Mucosa of stomach (tissue), 1 donor: ENCODE results near the gene COMTD1.
"Not testable (repeated sequence)": the region's sequence is repeated elsewhere in the genome, so short reads cannot be mapped to it uniquely, and the experiment has no call there.

Experiments used
- H3K27me3 ChIP-seq: one replicate; pipeline ENCODE4 v1.7.0; 2013; ENCODE audit warnings: mild to moderate bottlenecking, low read length; ENCODE audit not compliant: control insufficient read depth, insufficient read depth
- H3K36me3 ChIP-seq: one replicate; pipeline ENCODE4 v1.7.0; 2013; ENCODE audit warnings: low read length; ENCODE audit not compliant: control insufficient read depth, insufficient read depth
- H3K4me1 ChIP-seq: one replicate; pipeline ENCODE4 v1.7.0; 2013; ENCODE audit warnings: mild to moderate bottlenecking, low read length; ENCODE audit not compliant: control insufficient read depth, insufficient read depth
- H3K4me3 ChIP-seq: one replicate; pipeline ENCODE4 v1.7.0; 2013; ENCODE audit warnings: low read length
- H3K9ac ChIP-seq: one replicate; pipeline ENCODE4 v1.7.0; 2013; ENCODE audit warnings: mild to moderate bottlenecking, low read length, moderate library complexity
- H3K9me3 ChIP-seq: one replicate; pipeline ENCODE4 v1.7.0; 2013; ENCODE audit warnings: mild to moderate bottlenecking, low read length, moderate library complexity; ENCODE audit not compliant: control insufficient read depth
- donor health status: Pancreatic carcinoma.

COMTD1 gene

GRCh38 chr10:75195035-75195763 is 40.6 kb downstream of the COMTD1 start:
- Histone ChIP-seq H3K27me3 (no peaks in the 10 kb centered on the region), H3K36me3 (no peaks in the 10 kb centered on the region), H3K4me1 (peaks cover 21% of the 10 kb centered on the region), H3K9me3 (no peaks in the 10 kb centered on the region), H3K4me3 (no peak overlapping the region), H3K9ac (no peak overlapping the region)

- not testable (repeated sequence) for H3K9me3 ChIP-seq, H3K4me3 ChIP-seq, H3K9ac ChIP-seq, H3K36me3 ChIP-seq, H3K27me3 ChIP-seq
- peaks cover 21% of the 10 kb centered on the region for H3K4me1 ChIP-seq
Measured at GRCh38 chr10:75194625-75195024, 41.1 kb downstream of the COMTD1 start.

- Histone ChIP-seq H3K4me3 (no peak overlapping the region), H3K27me3 (no peaks in the 10 kb centered on the region), H3K36me3 (no peaks in the 10 kb centered on the region), H3K9ac (no peak overlapping the region), H3K9me3 (no peaks in the 10 kb centered on the region), H3K4me1 (peaks cover 34% of the 10 kb centered on the region)
Measured at GRCh38 chr10:75191821-75192568, 43.8 kb downstream of the COMTD1 start.

- no peak overlapping the region for H3K4me3 ChIP-seq
- H3K36me3 ChIP-seq, result no peaks in the 10 kb centered on the region
- H3K9me3 ChIP-seq, result no peaks in the 10 kb centered on the region
- no peaks in the 10 kb centered on the region for H3K27me3 ChIP-seq
- no peak overlapping the region for H3K9ac ChIP-seq
- peaks cover 31% of the 10 kb centered on the region for H3K4me1 ChIP-seq
Measured at GRCh38 chr10:75189266-75190096, 46.3 kb downstream of the COMTD1 start.

GRCh38 chr10:75188522-75188921 is 47.2 kb downstream of the COMTD1 start:
- H3K9ac ChIP-seq, H3K9me3 ChIP-seq, H3K27me3 ChIP-seq, H3K4me3 ChIP-seq, H3K36me3 ChIP-seq: not testable (repeated sequence)
- peaks cover 27% of the 10 kb centered on the region for H3K4me1 ChIP-seq

GRCh38 chr10:75187961-75188426 is 47.8 kb downstream of the COMTD1 start:
- H3K27me3 ChIP-seq, result no peaks in the 10 kb centered on the region
- no peaks in the 10 kb centered on the region for H3K36me3 ChIP-seq
- peaks cover 22% of the 10 kb centered on the region for H3K4me1 ChIP-seq
- H3K9me3 ChIP-seq, result no peaks in the 10 kb centered on the region
- no peak overlapping the region for H3K9ac ChIP-seq
- H3K4me3 ChIP-seq, result no peak overlapping the region

GRCh38 chr10:75186310-75186709 is 49.4 kb downstream of the COMTD1 start:
- Histone ChIP-seq H3K27me3 (no peaks in the 10 kb centered on the region), H3K4me3 (no peak overlapping the region), H3K9ac (no peak overlapping the region), H3K9me3 (no peaks in the 10 kb centered on the region), H3K36me3 (no peaks in the 10 kb centered on the region), H3K4me1 (peaks cover 13% of the 10 kb centered on the region)
